COLO668 (cell line): ENCODE results near the gene RRAGD.

ENCODE experiments used
- DNase-seq: peaks from one replicate; lab custom pipeline; 2025; ENCODE audit not compliant: unreplicated experiment; lab: John Stamatoyannopoulos, UW

Gene RRAGD

GRCh38 chr6:89347825-89348224 is 64.2 kb downstream of the RRAGD start:
- DNase-seq = no peak

- DNase-seq = no peak
These were observed 65.6 kb downstream of the RRAGD start for GRCh38 chr6:89346433-89346832.

DNA sequence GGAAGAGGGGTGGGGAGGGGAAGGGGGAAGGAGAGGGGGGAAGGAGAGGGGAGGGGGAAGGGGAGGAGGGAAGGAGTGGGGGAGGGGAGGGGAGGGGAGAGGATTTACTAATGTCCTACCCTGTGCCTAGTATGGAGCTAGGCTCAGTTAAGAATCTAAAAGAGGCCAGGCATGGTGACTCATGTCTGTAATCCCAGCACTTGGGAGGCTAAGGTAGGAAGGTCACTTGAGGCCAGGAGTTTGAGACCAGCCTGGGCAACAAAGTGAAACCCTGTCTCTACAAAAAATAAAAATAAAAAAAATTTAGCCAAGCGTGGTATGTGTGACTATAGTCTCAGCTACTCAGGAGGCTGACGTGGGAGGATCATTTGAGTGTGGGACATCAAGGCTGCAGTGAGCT is 72.5 kb downstream of the RRAGD start:
- DNase-seq = no peak

- DNase-seq = no peak
These were observed 76.9 kb downstream of the RRAGD start for GRCh38 chr6:89335164-89335563.

DNA sequence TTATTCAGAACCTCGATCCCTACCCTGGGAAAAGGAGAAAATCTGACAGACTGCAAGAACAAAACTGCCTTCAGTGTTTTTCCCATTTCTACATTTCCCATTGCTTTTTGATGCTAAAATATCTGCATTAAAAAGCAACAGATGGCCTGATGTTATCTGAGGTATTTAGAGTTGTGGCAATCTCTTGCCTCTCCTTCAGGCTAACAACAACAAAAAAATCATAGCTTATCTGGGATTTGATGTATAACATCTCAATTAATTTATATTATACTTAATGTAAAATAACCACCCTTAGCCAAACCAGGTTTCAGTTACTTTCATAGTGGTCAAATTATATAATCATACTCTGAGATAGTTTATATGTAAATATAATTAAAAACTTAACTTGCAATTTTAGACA is 81.2 kb downstream of the RRAGD start:
- no peak for DNase-seq

- DNase-seq = no peak
These were observed 83.1 kb downstream of the RRAGD start for GRCh38 chr6:89328976-89329375.

DNA sequence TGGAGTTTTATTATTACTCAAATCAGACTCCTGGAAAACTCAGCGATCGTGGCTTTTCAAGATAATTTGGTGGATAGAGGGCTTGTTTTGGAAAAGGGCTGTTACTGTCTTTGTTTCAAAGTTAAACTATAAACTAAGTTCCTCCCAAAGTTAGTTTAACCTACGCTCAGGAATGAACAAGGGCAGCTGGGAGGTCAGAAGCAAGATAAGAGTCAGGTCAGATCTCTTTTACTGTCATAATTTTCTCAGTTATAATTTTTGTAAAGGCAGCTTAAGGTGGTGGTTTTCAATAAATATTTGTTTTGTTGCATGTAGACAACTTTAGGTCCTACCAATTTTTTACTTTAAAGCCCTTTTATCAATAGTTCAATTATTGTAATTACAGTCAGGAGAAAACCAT is 87.8 kb downstream of the RRAGD start:
- no peak for DNase-seq

GRCh38 chr6:89323511-89323971 is 88.5 kb downstream of the RRAGD start:
- DNase-seq = no peak

GRCh38 chr6:89321131-89321970 is 90.7 kb downstream of the RRAGD start:
- no peak for DNase-seq

- no peak for DNase-seq
These were observed 92.0 kb downstream of the RRAGD start for GRCh38 chr6:89320012-89320559.

DNA sequence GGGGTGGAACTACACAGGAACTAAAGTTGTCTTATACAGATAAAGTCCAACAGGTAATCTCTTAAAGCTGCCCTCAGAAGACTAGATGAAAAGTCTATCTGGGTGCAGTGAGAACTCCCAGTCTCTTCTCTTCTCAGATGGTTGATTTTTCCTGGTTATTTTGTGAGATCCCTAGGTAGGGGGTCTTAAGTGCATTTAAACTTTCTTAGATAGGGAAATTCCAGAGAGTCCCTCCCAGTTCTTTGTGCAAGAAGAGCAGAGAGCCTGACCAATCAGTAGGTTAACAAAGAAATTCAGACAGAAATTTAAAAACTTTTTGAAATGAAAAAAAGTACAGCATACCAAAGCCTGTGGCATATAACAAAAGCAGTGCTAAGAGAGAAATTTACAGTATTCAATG is 95.0 kb downstream of the RRAGD start:
- DNase-seq = no peak

DNA sequence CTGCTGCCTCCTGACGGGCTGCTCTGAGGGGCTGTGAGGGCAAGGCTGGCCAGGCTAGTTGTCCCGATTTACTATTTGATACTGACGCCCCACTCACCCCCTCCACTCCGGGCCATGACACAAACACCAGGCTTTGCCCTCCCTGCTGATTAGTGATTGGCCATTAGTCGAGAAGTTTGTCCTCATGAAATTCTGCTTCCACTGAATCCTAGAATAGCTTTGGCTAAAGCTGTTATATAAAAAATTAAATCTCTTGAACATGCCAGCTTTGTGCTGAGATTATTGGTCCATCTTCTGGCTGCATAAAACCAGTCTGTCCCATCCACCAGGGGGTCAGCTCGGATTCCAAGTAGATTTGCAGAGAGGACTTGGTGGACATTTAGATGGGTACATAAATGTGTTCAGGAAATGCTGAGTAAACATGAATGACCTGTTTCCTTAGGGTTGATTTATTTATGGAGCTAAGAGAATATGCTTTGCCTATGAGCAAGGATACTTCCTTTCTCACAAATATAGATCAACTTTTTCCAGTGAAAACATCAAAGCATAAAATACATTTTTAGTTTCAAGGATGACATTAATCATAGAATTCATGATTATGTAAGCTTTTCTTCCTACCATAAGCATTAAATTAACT is 96.7 kb downstream of the RRAGD start, which contains the start of gene GABRR2:
Gene GABRR2 (minus strand): TSS at position 51 of the 637 bp plus-strand sequence. CDS start 134 bp downstream, outside the sequence.
- no peak for DNase-seq

GRCh38 chr6:89314692-89315091 is 97.4 kb downstream of the RRAGD start:
- DNase-seq = no peak
